ENCODE measurements around the gene PRSS33.

Gene PRSS33

DNA sequence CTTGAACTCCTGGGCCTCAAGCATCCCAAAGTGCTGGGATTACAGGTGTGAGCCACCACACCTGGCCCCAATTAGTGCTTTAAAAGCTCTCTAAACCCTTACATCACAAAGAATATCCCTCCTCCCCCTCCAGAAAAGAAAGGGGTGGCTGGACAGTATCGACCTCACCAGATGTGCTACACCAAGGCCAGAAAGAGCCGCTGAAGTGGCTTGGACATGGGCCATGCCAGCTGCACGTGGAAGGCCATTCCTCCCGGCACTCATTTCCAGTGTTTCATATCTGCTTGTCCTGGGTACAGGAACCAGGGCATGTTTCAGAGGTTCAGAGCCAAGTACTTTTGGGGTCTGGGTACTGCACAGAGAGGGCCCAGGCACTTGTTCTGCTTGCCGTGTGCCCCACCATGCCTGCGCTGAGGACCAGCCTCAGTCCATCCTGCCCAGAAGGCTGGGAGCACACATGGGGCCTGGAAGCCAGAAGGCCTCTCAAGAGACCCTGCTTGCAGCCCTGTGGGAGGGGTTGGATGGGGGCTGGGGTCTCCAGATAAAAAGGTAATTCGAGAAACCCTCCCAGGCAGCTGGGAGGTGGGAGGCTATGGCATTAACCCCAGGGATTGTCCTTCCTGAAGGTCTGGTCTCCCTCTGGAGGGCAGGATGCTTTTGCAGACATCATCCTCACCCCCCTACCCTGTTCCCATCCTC, 38.5 kb downstream of the PRSS33 start:
- TF ChIP-seq GATA2 (IDR thresholded peaks at IDR 0.05; ENCODE audit: low read depth, low read length) (no peak), GATA3 (IDR thresholded peaks at IDR 0.05; ENCODE audit: low read depth, low read length) (no peak)

DNA sequence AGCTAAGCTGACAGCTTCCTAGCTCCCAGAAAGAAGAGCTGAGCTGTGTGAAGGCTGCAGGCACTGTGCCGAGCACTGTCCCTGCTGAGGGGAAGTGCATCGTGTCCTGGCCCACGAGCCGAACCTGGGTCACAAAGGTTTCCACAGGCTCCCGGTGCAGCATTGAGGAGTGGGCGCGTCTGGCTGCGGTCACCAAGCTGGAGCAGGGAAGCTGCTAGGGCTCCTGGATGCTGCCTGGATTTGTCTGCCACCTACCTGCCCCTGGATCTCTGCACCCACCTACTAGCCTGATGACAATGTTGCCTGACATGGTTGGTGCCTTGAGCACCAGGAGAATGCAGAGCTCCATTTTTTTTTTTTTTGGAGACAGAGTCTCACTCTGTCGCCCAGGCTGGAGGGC, 41.4 kb downstream of the PRSS33 start:
- TF ChIP-seq GATA3 (IDR thresholded peaks at IDR 0.05; ENCODE audit: low read depth, low read length), result no peak

DNA sequence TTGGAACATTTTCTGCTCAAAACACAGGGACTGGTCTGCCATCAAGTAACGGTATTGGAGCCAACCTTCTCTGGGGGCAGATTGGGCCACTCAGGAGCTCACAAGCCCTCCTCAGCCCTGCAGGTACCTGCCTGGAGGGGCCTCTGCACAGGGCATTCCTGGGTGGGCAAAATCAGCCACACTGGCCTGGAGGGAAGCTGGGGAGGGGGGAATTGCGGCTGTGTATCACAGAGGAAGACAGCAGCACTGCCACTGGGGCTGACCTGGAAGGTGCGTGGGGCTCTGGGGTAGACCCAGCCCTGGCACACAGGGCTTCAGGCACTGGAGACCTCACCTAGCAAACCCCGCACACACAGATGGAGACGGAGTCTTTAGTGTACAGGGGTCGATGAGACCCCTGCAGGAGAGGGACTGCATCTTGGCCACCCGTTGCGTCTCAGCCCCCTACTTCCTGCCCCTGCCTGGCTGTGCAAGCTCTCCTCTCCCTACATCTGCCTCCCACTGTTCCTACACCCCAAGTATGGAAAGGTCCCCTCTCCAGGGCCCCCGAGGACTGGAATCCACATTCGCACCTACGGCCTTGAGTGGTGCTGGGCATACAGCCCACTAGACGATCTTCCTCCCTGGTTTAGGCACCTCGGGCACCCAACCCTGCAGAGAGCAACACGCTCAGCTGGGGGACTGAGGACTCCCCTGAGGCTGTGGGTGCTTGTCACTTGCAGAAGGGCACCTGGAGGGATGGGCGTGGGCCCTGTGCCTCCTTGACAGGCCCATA, 42.1 kb downstream of the PRSS33 start:
- TF ChIP-seq GATA2 (IDR thresholded peaks at IDR 0.05; ENCODE audit: low read depth, low read length) (no peak), GATA3 (IDR thresholded peaks at IDR 0.05; ENCODE audit: low read depth, low read length) (no peak)

DNA sequence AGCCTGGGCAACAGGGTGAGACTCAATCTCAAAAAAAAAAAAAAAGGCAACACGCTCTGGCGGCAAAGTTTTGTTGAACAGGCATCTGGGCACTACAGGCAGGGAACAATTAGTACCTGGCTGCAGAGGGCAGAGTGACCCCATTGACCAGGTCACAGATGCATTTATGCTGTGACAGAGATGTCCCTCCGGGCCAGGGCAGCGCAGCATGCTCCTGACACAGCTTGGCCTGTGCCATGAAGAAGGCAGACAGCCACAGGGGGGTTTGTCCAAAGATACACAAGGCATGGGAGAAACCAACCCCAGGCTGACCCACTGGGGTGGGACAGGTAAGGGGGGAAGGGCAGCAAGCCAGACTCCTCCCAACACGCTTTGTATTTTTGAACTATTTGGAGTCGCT, 42.6 kb downstream of the PRSS33 start:
- TF ChIP-seq GATA2 (IDR thresholded peaks at IDR 0.05; ENCODE audit: low read depth, low read length) (no peak), GATA3 (IDR thresholded peaks at IDR 0.05; ENCODE audit: low read depth, low read length) (no peak)

DNA sequence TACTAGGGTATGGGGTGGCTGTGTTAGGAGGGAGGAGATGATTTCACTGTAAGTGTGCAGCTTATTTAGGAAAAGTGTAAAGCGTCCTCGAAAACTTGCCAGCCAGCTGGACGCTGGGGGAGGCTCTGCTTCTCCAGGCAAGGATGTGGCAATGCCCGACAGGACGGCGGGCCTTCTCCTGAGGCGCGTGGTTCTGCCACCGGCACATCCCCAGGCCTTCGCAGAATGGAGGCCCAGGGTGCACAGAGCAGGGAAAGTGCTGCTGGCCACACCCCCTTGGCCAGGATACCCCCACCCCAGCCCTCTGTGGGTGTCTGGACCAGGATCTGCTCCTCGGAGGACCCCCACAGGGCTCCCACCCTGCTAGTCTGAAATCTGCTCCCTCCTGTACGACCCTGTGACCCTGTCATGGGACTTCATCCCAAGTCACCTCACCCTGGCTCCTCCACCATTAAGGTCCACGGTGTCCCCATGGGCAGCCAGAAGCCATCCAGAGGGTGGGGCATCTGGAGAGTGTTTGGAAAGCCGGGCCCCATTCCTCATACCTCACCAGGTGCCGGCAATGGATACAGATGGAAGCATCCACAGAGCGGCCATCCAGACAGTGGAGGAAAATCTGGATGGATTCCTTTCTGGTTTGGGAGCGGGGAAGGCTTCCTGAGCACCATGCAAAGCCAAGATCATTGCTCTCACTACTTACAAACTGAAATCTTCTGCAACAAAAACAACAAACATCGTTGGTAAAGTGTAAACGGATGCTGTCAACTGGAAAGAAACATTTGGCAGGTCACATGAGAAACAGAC, 44.2 kb downstream of the PRSS33 start:
- TF ChIP-seq GATA2 (IDR thresholded peaks at IDR 0.05; ENCODE audit: low read depth, low read length) (no peak), GATA3 (IDR thresholded peaks at IDR 0.05; ENCODE audit: low read depth, low read length) (no peak)

DNA sequence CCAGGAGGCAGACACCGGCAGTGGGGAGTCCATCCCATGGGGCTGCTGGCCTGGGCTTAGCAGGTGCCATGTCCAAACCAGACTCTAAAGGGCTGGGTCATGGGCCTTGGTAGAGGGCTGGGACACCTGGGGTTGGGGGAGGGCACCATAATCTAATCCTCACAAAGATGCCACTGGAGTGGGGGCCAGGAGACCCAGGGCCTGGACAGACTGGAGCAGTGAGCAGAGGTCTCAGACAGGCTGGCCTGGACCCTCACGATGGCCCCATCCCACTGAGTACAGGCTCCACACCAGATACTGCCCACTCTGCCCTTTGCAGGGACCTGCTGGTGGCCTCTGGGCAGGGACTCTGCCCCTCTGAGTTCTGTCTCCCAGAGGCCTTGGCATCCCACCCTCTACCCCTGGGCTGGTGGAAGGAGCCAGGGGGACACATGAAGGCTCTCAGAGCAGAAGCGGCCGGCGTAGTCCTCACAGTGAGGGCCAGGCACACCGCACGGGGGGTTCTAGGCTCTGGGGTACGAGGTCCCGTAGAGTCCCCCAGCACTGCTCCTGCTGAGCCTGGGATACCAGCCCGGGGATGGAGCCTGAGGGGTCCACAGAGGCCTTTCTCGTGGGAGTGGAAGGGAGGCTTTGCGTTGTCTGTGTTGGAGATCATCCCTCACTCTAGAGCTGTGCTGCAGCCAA, 44.9 kb downstream of the PRSS33 start:
- TF ChIP-seq GATA3 (IDR thresholded peaks at IDR 0.05; ENCODE audit: low read depth, low read length) (no peak), GATA2 (IDR thresholded peaks at IDR 0.05; ENCODE audit: low read depth, low read length) (no peak)

DNA sequence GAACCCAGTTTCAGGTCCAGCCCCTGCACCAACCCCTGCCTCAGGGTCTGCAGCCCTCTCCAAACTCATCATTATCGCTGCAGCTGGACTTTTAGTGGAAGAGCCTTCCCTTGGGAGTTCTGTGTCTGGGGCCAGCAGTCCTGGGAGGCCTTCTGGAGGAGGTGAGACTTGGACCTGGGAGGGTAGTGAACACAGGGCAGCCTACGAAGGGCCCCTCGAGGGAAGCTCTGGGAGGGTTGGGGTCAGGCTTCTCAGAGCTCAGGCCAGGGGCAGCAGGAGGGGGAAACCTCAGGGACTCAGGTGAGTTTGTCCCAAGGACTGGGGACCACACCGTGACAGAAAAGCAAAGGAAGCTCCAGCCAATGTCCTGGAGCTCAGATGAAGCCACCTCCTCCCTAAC, 46.2 kb downstream of the PRSS33 start:
- TF ChIP-seq GATA2 (IDR thresholded peaks at IDR 0.05; ENCODE audit: low read depth, low read length), result no peak
- TF ChIP-seq GATA3 (IDR thresholded peaks at IDR 0.05; ENCODE audit: low read depth, low read length), result no peak

DNA sequence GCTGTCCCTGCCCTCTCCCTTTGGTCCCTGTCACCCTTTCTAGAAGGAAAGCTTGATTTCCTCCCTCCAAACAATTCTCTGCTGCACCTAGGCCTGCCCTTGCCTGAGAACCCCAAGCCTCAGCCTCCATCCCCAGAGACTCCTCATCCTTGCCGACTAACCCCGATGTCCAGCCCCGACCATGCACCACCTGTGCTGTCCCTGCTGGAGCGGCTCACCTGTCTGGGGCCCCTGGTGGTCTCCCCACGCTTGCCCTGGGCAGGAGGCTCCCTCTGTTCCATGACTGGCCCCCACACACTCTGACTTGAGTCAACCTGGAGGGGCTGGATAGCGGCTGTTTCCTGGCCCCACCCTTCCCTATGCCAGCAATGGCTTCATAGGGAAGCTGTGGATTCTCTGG, 46.9 kb downstream of the PRSS33 start:
- TF ChIP-seq GATA3 (IDR thresholded peaks at IDR 0.05; ENCODE audit: low read depth, low read length), result no peak
- no peak for TF ChIP-seq GATA2 (IDR thresholded peaks at IDR 0.05; ENCODE audit: low read depth, low read length)

DNA sequence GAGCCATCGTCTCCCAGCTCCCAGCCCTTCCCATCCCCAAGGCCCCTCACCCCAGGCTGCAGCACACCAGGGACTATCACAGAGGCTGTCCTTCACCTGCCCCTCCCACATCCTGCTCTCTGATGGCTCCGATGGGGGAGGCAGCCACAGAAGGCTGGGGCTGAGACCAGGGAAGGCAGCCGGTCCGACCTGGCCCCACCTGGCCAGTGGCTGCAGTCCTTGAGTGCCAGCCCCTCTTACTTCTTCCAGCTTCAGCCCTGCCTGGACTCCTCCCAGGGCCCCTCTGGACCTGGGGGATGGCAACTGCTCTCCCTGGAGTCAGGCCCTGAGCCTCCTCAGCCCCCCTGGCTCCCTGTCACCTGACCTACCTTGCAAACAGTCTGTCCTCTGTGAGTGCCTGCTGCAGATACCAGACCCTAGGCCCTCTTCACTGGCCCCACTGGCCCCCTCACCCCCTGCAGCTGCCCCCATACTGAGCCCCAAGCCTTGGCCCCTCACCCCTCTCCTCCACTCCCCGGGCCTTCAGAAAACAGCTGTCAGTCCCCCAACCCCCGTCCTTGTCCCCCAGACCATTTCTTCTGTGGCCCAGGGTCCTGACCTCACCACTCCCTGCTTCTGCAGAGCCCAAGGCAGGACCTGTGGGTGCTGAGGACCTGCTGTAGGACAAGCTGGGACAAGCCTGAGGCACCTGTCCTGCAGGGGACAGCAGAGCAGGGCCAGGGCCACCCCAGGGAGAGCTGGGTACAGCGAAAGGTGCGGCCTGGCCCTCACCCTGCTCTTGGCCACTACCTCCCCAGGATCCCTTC, 47.5 kb downstream of the PRSS33 start:
- TF ChIP-seq GATA3 (IDR thresholded peaks at IDR 0.05; ENCODE audit: low read depth, low read length) (no peak), GATA2 (IDR thresholded peaks at IDR 0.05; ENCODE audit: low read depth, low read length) (no peak)

DNA sequence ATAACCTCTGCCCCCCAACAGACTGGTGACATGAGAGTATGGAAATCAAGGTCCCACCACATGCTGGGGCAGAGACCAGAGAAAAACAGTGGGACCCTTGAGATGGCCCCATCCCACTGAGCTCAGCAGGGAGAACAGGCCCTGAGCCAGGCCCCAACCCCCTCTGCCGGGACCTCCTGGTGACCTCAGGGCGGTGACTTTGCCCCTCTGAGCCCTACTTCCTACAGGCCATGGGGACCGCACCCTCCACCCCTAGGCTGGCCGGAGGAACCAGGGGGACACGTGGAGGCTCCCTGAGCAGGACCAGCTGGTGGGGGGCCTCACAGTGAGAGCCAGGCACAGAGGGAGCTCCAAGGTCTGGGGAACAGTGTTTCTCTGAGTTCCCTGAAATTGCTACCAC, 48.7 kb downstream of the PRSS33 start:
- TF ChIP-seq GATA3 (IDR thresholded peaks at IDR 0.05; ENCODE audit: low read depth, low read length) (no peak), GATA2 (IDR thresholded peaks at IDR 0.05; ENCODE audit: low read depth, low read length) (no peak)

DNA sequence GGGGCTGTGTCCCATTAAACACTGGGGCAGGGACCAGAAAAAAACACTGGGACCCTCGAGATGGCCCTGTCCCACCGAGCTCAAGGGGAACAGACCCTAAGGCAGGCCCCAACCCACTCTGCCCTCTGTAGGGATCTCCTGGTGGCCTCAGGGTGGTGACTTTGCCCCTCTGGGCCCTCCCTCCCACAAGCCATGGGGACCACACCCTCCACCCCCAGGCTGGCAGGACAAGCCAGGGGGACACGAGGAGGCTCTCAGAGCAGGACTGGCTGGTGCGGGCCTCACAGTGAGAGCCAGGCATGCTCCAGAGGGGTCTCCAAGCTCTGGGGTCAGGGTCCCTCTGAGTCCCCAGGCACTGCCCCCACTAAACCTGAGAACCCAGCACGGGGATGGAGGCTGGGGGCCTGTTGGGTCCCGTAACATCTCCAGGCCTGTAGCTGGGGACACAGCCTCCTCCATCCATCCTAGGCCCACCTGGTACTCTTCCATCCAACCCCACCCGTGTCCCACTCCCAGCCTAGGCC, 49.4 kb downstream of the PRSS33 start:
- TF ChIP-seq GATA3 (IDR thresholded peaks at IDR 0.05; ENCODE audit: low read depth, low read length) (no peak), GATA2 (IDR thresholded peaks at IDR 0.05; ENCODE audit: low read depth, low read length) (no peak)

DNA sequence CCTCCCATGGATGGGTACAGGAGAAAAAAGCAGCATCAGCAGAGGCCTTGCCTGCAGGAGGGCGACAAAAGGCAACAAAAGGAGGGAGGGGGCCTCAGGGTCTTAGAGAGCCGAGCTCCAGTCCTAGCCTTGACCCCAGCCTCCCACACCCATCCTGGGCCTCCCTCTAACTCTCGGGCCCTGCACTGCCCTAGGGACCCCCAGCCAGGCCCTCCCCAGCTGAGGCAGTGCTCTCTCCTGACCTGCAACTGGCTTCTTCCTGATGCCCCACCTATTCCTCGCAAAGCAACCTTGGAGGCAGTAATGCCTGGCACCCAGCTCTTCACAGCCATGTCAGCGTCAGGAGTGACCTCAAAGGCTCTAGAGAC, 50.1 kb downstream of the PRSS33 start:
- TF ChIP-seq GATA3 (IDR thresholded peaks at IDR 0.05; ENCODE audit: low read depth, low read length), result no peak

All from SH-SY5Y (cell line).